HepG2 (cell line): ENCODE data around the gene ABCG1. TPM values are rescaled to one million over a fixed set of nuclear protein-coding genes. Genes with fewer than 3 reads are reported as not detected.

Experiments
- ATAC-seq: fragments of 200-7000 bp; cut with Tn5 transposase; 3 replicates; pipeline ENCODE4 v1.9.1; 2020; ENCODE audit warnings: mild to moderate bottlenecking, moderate library complexity
- BruUV-seq: library from RNA; stranded (reverse); fragments of 400-500 nt; replicated peaks from 2 replicates; lab custom pipeline; 2021; lab: Mats Ljungman, UMichigan
- CTCF ChIA-PET: fragments of 300-600 bp; formaldehyde crosslinking; extraction: SDS; loops from one replicate; lab custom pipeline; 2021; ENCODE audit warnings: low total read pairs, inconsistent platforms, low intra/inter-chr PET ratio; lab: Yijun Ruan, JAX
- POLR2A ChIA-PET: fragments of 350-600 bp; sonication (Branson Sonifier 250); formaldehyde crosslinking; loops from one replicate; lab custom pipeline; 2020; ENCODE audit warnings: antibody characterized with exemption, inconsistent platforms; lab: Yijun Ruan, JAX
- DNase-seq: peaks from one replicate; pipeline ENCODE4 v3.0.0-alpha.2; 2015; ENCODE audit warnings: low spot score
- FAIRE-seq: peaks from 3 replicates; lab custom pipeline; 2011; peaks lifted over from hg19 to GRCh38; lab: Jason Lieb, UNC
- H2AFZ ChIP-seq: one replicate; pipeline ENCODE4 v1.6.1; 2011; ENCODE audit warnings: low read length, inconsistent platforms
- H3K27ac ChIP-seq: fragments of 300-600 bp; 3 replicates; pipeline ENCODE4 v1.8.0; 2011; ENCODE audit warnings: mixed run types, mild to moderate bottlenecking, mixed read lengths, low read length, inconsistent platforms; ENCODE audit not compliant: insufficient read depth; ENCODE audit errors: extremely low read length
- H3K27me3 ChIP-seq, 2 experiments: fragments of 200-600 bp in 1 of 2; 2 replicates in 1 of 2; 3 replicates in 1 of 2; pipeline versions ENCODE4 v1.6.0 to v1.8.0; 2011; ENCODE audit warnings: low read length in 2 of 2, mild to moderate bottlenecking in 2 of 2, moderate library complexity in 2 of 2, inconsistent platforms in 1 of 2; ENCODE audit not compliant: insufficient read depth in 2 of 2, control insufficient read depth in 1 of 2
- H3K36me3 ChIP-seq, 2 experiments: fragments of 200-600 bp in 1 of 2; replicated peaks in 1 of 2; 2 replicates in 1 of 2; 3 replicates in 1 of 2; pipeline versions ENCODE4 v1.5.1 to v1.8.0; 2011; ENCODE audit warnings: low read length in 2 of 2, inconsistent platforms in 1 of 2; ENCODE audit not compliant: insufficient read depth in 2 of 2, control insufficient read depth in 1 of 2
- H3K4me1 ChIP-seq: 2 replicates; pipeline ENCODE4 v1.5.1; 2012; ENCODE audit warnings: low read length, inconsistent platforms; ENCODE audit not compliant: insufficient read depth
- H3K4me2 ChIP-seq: 2 replicates; pipeline ENCODE4 v1.6.0; 2011; ENCODE audit warnings: low read depth, low read length, inconsistent platforms
- H3K4me3 ChIP-seq, 3 experiments: fragments of 200-600 bp in 1 of 3; sonication (generic), shearing (Covaris generic) in 1 of 3; replicated peaks in 1 of 3; 2 replicates each; pipeline ENCODE4 v1.5.1; 2011 to 2016; ENCODE audit warnings: low read length in 3 of 3, inconsistent platforms in 2 of 3, low read depth in 2 of 3, mild to moderate bottlenecking in 2 of 3, control low read depth in 1 of 3, mixed read lengths in 1 of 3; ENCODE audit not compliant: insufficient read depth in 1 of 3
- H3K79me2 ChIP-seq: one replicate; pipeline ENCODE4 v1.6.1; 2011; ENCODE audit warnings: low read length, inconsistent platforms; ENCODE audit not compliant: insufficient read depth
- H3K9ac ChIP-seq: 2 replicates; pipeline ENCODE4 v1.6.0; 2011; ENCODE audit warnings: mild to moderate bottlenecking, low read depth, low read length, inconsistent platforms; ENCODE audit not compliant: insufficient read depth
- H3K9me3 ChIP-seq: 2 replicates; pipeline ENCODE4 v1.5.1; 2012; ENCODE audit warnings: mild to moderate bottlenecking, low read length
- H4K20me1 ChIP-seq: 2 replicates; pipeline ENCODE4 v1.6.0; 2011; ENCODE audit warnings: inconsistent platforms, mild to moderate bottlenecking, low read length, moderate library complexity; ENCODE audit not compliant: insufficient read depth
- ATRX ChIP-seq: sonication (generic); formaldehyde crosslinking; IDR thresholded peaks from 2 replicates; pipeline ENCODE4 v1.4.0; 2020; ENCODE audit warnings: missing genetic modification reagents, borderline replicate concordance
- BHLHE40 ChIP-seq: IDR thresholded peaks from 2 replicates; pipeline ENCODE4 v1.6.1; 2011; ENCODE audit warnings: low read length, improper control_type of control experiment
- DBP ChIP-seq: sonication (generic); formaldehyde crosslinking; IDR thresholded peaks from 2 replicates; pipeline ENCODE4 v1.4.0; 2020; ENCODE audit warnings: missing genetic modification reagents; ENCODE audit errors: not compliant biosample characterization
- FOXM1 ChIP-seq: sonication (generic); formaldehyde crosslinking; IDR thresholded peaks from 2 replicates; pipeline ENCODE4 v1.5.0; 2020; ENCODE audit warnings: missing genetic modification reagents
- GABPA ChIP-seq, 2 experiments: IDR thresholded peaks; 2 replicates each; pipeline ENCODE4 v1.6.1; 2011 to 2016; ENCODE audit warnings: low read depth in 2 of 2, low read length in 1 of 2, missing biosample characterization in 1 of 2, missing genetic modification characterization in 1 of 2
- MED8 ChIP-seq: sonication (generic); formaldehyde crosslinking; IDR thresholded peaks from 2 replicates; pipeline ENCODE4 v1.8.1; 2023; ENCODE audit warnings: mild to moderate bottlenecking, missing genetic modification reagents; ENCODE audit not compliant: insufficient replicate concordance
- MIER2 ChIP-seq: IDR thresholded peaks from 2 replicates; pipeline ENCODE4 v1.6.1; 2016; ENCODE audit warnings: missing biosample characterization, missing genetic modification reagents
- SCMH1 ChIP-seq: sonication (generic); formaldehyde crosslinking; IDR thresholded peaks from 2 replicates; pipeline ENCODE4 v1.9.0; 2021; ENCODE audit warnings: missing genetic modification reagents, mild to moderate bottlenecking, borderline replicate concordance
- TARDBP ChIP-seq: sonication (generic); formaldehyde crosslinking; IDR thresholded peaks from 2 replicates; pipeline ENCODE4 v1.8.0; 2022; ENCODE audit warnings: mild to moderate bottlenecking, missing genetic modification reagents
- TFE3 ChIP-seq: IDR thresholded peaks from 2 replicates; pipeline ENCODE4 v1.6.1; 2016
- ZBTB39 ChIP-seq: sonication (generic); formaldehyde crosslinking; IDR thresholded peaks from 2 replicates; pipeline ENCODE4 v1.5.0; 2020; ENCODE audit warnings: missing genetic modification reagents
- ZFP82 ChIP-seq: sonication (generic); formaldehyde crosslinking; IDR thresholded peaks from 2 replicates; pipeline ENCODE4 v1.5.1; 2020; ENCODE audit warnings: mild to moderate bottlenecking, missing genetic modification reagents, borderline replicate concordance
- ZNF12 ChIP-seq: sonication (generic); formaldehyde crosslinking; IDR thresholded peaks from 2 replicates; pipeline ENCODE4 v1.5.0; 2020; ENCODE audit warnings: missing genetic modification reagents
- ZNF24 ChIP-seq: fragments of 450-650 bp; IDR thresholded peaks from 2 replicates; pipeline ENCODE4 v1.6.1; 2017; ENCODE audit warnings: antibody characterized with exemption, mild to moderate bottlenecking
- ZNF251 ChIP-seq: sonication (generic); formaldehyde crosslinking; IDR thresholded peaks from 2 replicates; pipeline ENCODE4 v1.9.0; 2021; ENCODE audit warnings: mild to moderate bottlenecking, missing genetic modification reagents
- ZNF704 ChIP-seq: sonication (generic); formaldehyde crosslinking; IDR thresholded peaks from 2 replicates; pipeline ENCODE4 v1.8.1; 2023; ENCODE audit warnings: mild to moderate bottlenecking, inconsistent platforms, moderate library complexity, missing genetic modification reagents, borderline replicate concordance
- ZSCAN31 ChIP-seq: sonication (generic); formaldehyde crosslinking; IDR thresholded peaks from 2 replicates; pipeline ENCODE4 v1.5.0; 2020; ENCODE audit warnings: low read depth, mild to moderate bottlenecking, missing genetic modification reagents
- WGBS: methylation state at CpG from one replicate; pipeline ENCODE4 v1.1.6; 2017; ENCODE audit warnings: low lambda C conversion rate; 5-methylcytosine and 5-hydroxymethylcytosine counted together
- in situ Hi-C: cut with HindIII; loops from 2 replicates; pipeline ENCODE4 v1.10.0; 2017; ENCODE audit warnings: low pct_unique_long_range_greater_than_20kb; ENCODE audit not compliant: extremely low pct_ligation_motif_present
- intact Hi-C: fragments of 100-400 bp; cut with micrococcal nuclease; formaldehyde crosslinking; loops from one replicate; pipeline ENCODE4 v1.10.0; 2022; ENCODE audit not compliant: unreplicated experiment
- polyA plus RNA-seq, 8 experiments: library from polyadenylated mRNA; depleted of rRNA in 3 of 8; stranded (reverse) in 7 of 8; unstranded in 1 of 8; fragments of >200 nt; fragmentation: Illumina TruSeq in 4 of 8; extraction: Trizol in 4 of 8; gene quantifications; 2 replicates each; pipeline versions ENCODE4 v1.2.1 to v1.2.3, GENCODE V29; 2011 to 2016; ENCODE audit warnings: low read depth in 4 of 8, missing spikeins in 1 of 8, mixed read lengths in 1 of 8; ENCODE audit not compliant: insufficient read depth in 1 of 8
- total RNA-seq, 5 experiments: library from RNA; depleted of rRNA; stranded (reverse); fragments of >200 nt; fragmentation: Illumina TruSeq; extraction: Trizol; gene quantifications; 2 replicates each; pipeline ENCODE4 v1.2.3, GENCODE V29; 2016; ENCODE audit warnings: low read depth in 1 of 5

ABCG1 gene
- total and polyA plus RNA-seq, 2 of the 13 experiments (the other 11 are each of a cell fraction or from before 2014, with no cell fraction given) = 0.04 TPM; not detected in 1

- no peak for DNase-seq
- Histone ChIP-seq H3K27me3 (peaks cover 0 to 58% of the 10 kb centered on the region in 2 experiments; a peak in 4 of 5 replicates), H2AFZ (no peak overlapping the region), H3K79me2 (no peaks in the 10 kb centered on the region), H3K36me3 (no peaks in the 10 kb centered on the region), H3K9ac (no peak overlapping the region), H4K20me1 (no peaks in the 10 kb centered on the region), H3K9me3 (no peaks in the 10 kb centered on the region), H3K4me1 (peaks cover 34% of the 10 kb centered on the region), H3K4me2 (no peak overlapping the region), H3K27ac (no peak overlapping the region), H3K4me3 (no peak overlapping the region)
- intact Hi-C loops (no loop called here), in situ Hi-C loops (no loop called here)
- BruUV-seq = no TSS peak
- FAIRE-seq = no peak
- ChIA-PET POLR2A (no interaction called here), CTCF (no interaction called here)
- no peak for ATAC-seq
- TF ChIP-seq ATRX (CRISPR knock-in tag) = no peak
- no peak for TF ChIP-seq FOXM1
- TF ChIP-seq ZNF12 (CRISPR knock-in tag) = no peak
- no peak for TF ChIP-seq ZNF704 (CRISPR knock-in tag)
- TF ChIP-seq TFE3 (CRISPR knock-in tag) = no peak
- no peak for TF ChIP-seq MIER2 (CRISPR knock-in tag)
- TF ChIP-seq TARDBP (CRISPR knock-in tag) = no peak
- no peak for TF ChIP-seq GABPA (IDR thresholded peaks at IDR 0.05; ENCODE audit: low read depth, low read length)
- no peak for TF ChIP-seq GABPA (CRISPR knock-in tag; IDR thresholded peaks at IDR 0.05; ENCODE audit: low read depth)
- no peak for TF ChIP-seq ZBTB39 (CRISPR knock-in tag)
- no peak for TF ChIP-seq DBP (CRISPR knock-in tag)
- TF ChIP-seq ZNF251 = no peak
- TF ChIP-seq BHLHE40 = no peak
- no peak for TF ChIP-seq SCMH1
- no peak for TF ChIP-seq ZNF24
- TF ChIP-seq MED8 (CRISPR knock-in tag) = no peak
- no peak for TF ChIP-seq ZFP82 (CRISPR knock-in tag)
- no peak for TF ChIP-seq ZSCAN31
- WGBS = 20% methylated on average over 12 of the region's 13 CpGs
Observed at GRCh38 chr21:42230636-42231035, 11.7 kb downstream of the ABCG1 start.
